GM10248 (cell line): ENCODE results near the gene DPCD.

Experiments used
- CTCF ChIA-PET: fragments of 300-600 bp; sonication (Branson Sonifier 250); formaldehyde crosslinking; extraction: SDS; loops from one replicate; lab custom pipeline; 2021; ENCODE audit warnings: antibody characterized with exemption; lab: Yijun Ruan, JAX
- POLR2A ChIA-PET: fragments of 350-650 bp; sonication (Branson Sonifier 250); formaldehyde crosslinking; extraction: SDS; loops from one replicate; lab custom pipeline; 2020; ENCODE audit warnings: antibody characterized with exemption; lab: Yijun Ruan, JAX
- DNase-seq: peaks from one replicate; pipeline ENCODE4 v3.0.0; 2012; ENCODE audit errors: extremely low spot score
- CTCF ChIP-seq: IDR thresholded peaks from 2 replicates; pipeline ENCODE4 v1.5.1; 2012; ENCODE audit warnings: mild to moderate bottlenecking, low read depth; ENCODE audit errors: extremely low read depth, missing control alignments, control extremely low read depth

DPCD gene

GRCh38 chr10:101558204-101558603 is 29.9 kb upstream of the DPCD start:
- POLR2A ChIA-PET = no interaction called here
- TF ChIP-seq CTCF = no peak
- DNase-seq = no peak
- CTCF ChIA-PET = interaction anchor here (4.4 kb wide), 1 partner anchor 12 kb away, joined by 41 read pairs; no protein-coding TSS in a partner anchor

GRCh38 chr10:101558671-101559595 is 29.2 kb upstream of the DPCD start:
- no peak for DNase-seq
- CTCF ChIA-PET = interaction anchor here (4.4 kb wide), 1 partner anchor 12 kb away, joined by 41 read pairs; no protein-coding TSS in a partner anchor
- no peak for TF ChIP-seq CTCF
- POLR2A ChIA-PET = no interaction called here

GRCh38 chr10:101559596-101560297 is 28.4 kb upstream of the DPCD start:
- no peak for DNase-seq
- POLR2A ChIA-PET = no interaction called here
- TF ChIP-seq CTCF = no peak
- CTCF ChIA-PET = interaction anchor here (0.7 to 4.4 kb wide), 5 partner anchors 9 to 222 kb away, joined by 3 to 41 read pairs (median 3); no protein-coding TSS in a partner anchor

- CTCF ChIA-PET = interaction anchor here (0.7 to 4.4 kb wide), 5 partner anchors 10 to 221 kb away, joined by 3 to 41 read pairs (median 3); no protein-coding TSS in a partner anchor
- DNase-seq = no peak
- TF ChIP-seq CTCF = no peak
- POLR2A ChIA-PET = no interaction called here
These were observed 27.6 kb upstream of the DPCD start for GRCh38 chr10:101560298-101561067.

- DNase-seq = no peak
- no peak for TF ChIP-seq CTCF
- CTCF ChIA-PET = interaction anchor here (1.0 to 4.4 kb wide), 4 partner anchors 9 to 347 kb away, joined by 3 to 41 read pairs (median 5); no protein-coding TSS in a partner anchor
- POLR2A ChIA-PET = no interaction called here
These were observed 26.8 kb upstream of the DPCD start for GRCh38 chr10:101561068-101561915.
